Bronchial epithelial cell (primary cell): ENCODE results near the gene NNAT. TPM values are rescaled to one million over a fixed set of nuclear protein-coding genes. Genes with fewer than 3 reads are reported as not detected.
"Not testable (repeated sequence)": the region's sequence is repeated elsewhere in the genome, so short reads cannot be mapped to it uniquely, and the experiment has no call there.

Experiments
- DNase-seq: peaks from one replicate; pipeline ENCODE4 v3.0.0-alpha.2; 2010; ENCODE audit warnings: low read depth
- FAIRE-seq: peaks from 2 replicates; lab custom pipeline; 2011; peaks lifted over from hg19 to GRCh38; lab: Jason Lieb, UNC
- H3K27me3 ChIP-seq: 2 replicates; pipeline ENCODE4 v1.5.1; 2011; ENCODE audit warnings: low read length; ENCODE audit not compliant: control insufficient read depth, insufficient read depth
- H3K36me3 ChIP-seq: 2 replicates; pipeline ENCODE4 v1.5.1; 2011; ENCODE audit warnings: low read length; ENCODE audit not compliant: control insufficient read depth, insufficient read depth
- H3K4me3 ChIP-seq: 2 replicates; pipeline ENCODE4 v1.5.1; 2011; ENCODE audit warnings: mild to moderate bottlenecking, low read depth, low read length, control low read depth
- CTCF ChIP-seq: IDR thresholded peaks from 2 replicates; pipeline ENCODE4 v1.5.1; 2011; ENCODE audit warnings: mild to moderate bottlenecking, moderate library complexity, low read length, control low read depth, inconsistent platforms; ENCODE audit not compliant: insufficient read depth, severe bottlenecking
- total RNA-seq: library from RNA; depleted of rRNA; stranded (reverse); fragments of >200 nt; gene quantifications from 2 replicates; pipeline ENCODE4 v1.2.1, GENCODE V29; 2014

The NNAT gene
- total RNA-seq = not detected in 2 replicates

- TF ChIP-seq CTCF = no peak
- Histone ChIP-seq H3K36me3 (peaks cover 24% of the 10 kb centered on the region), H3K27me3 (no peaks in the 10 kb centered on the region), H3K4me3 (no peak within 1 kb of the TSS)
- no peak for DNase-seq
- FAIRE-seq = no peak
These were observed at the start of gene NNAT for GRCh38 chr20:37521061-37521771. Gene NNAT (plus strand): TSS chr20:37521250. CDS start chr20:37521332, 82 bp downstream.

GRCh38 chr20:37471741-37472235, 49.3 kb upstream of the NNAT start:
- DNase-seq (no peak), FAIRE-seq (no peak)
- H3K27me3 ChIP-seq = peaks cover 2% of the 10 kb centered on the region
- H3K36me3 ChIP-seq = no peaks in the 10 kb centered on the region
- no peak for TF ChIP-seq CTCF
- H3K4me3 ChIP-seq = no peak overlapping the region

- not testable (repeated sequence) for H3K4me3 ChIP-seq, H3K27me3 ChIP-seq, DNase-seq, FAIRE-seq, H3K36me3 ChIP-seq
These were observed 48.6 kb upstream of the NNAT start for GRCh38 chr20:37472435-37472834.

- no peak for DNase-seq
- Histone ChIP-seq H3K27me3 (peaks cover 6% of the 10 kb centered on the region), H3K36me3 (no peaks in the 10 kb centered on the region), H3K4me3 (no peak overlapping the region)
- TF ChIP-seq CTCF = no peak
- no peak for FAIRE-seq
These were observed 47.6 kb upstream of the NNAT start for GRCh38 chr20:37473249-37474000.

GRCh38 chr20:37474386-37474785, 46.7 kb upstream of the NNAT start:
- H3K27me3 ChIP-seq = peaks cover 9% of the 10 kb centered on the region
- no peak for TF ChIP-seq CTCF
- no peaks in the 10 kb centered on the region for H3K36me3 ChIP-seq
- DNase-seq (no peak), FAIRE-seq (no peak)
- H3K4me3 ChIP-seq = no peak overlapping the region

GRCh38 chr20:37475252-37475651, 45.8 kb upstream of the NNAT start:
- no peak for DNase-seq
- no peak for FAIRE-seq
- Histone ChIP-seq H3K4me3 (no peak overlapping the region), H3K36me3 (no peaks in the 10 kb centered on the region), H3K27me3 (peaks cover 11% of the 10 kb centered on the region)
- no peak for TF ChIP-seq CTCF
